H1 (cell line): Measurements from ENCODE around the gene SLAMF6. TPM values are rescaled to one million over a fixed set of nuclear protein-coding genes. Genes with fewer than 3 reads are reported as not detected.

ENCODE experiments used
- BACH1 ChIP-seq: IDR thresholded peaks from 2 replicates; pipeline ENCODE4 v1.6.1; 2012; ENCODE audit warnings: low read length, improper control_type of control experiment
- NRF1 ChIP-seq: IDR thresholded peaks from 2 replicates; pipeline ENCODE4 v1.6.1; 2011; ENCODE audit warnings: mild to moderate bottlenecking, low read depth, low read length, improper control_type of control experiment
- SIN3A ChIP-seq, 2 experiments: IDR thresholded peaks in 1 of 2; conservative IDR thresholded peaks in 1 of 2; 2 replicates each; pipeline ENCODE4 v1.6.1; 2011 to 2012; ENCODE audit warnings: low read length in 2 of 2, improper control_type of control experiment in 1 of 2, low read depth in 1 of 2, mild to moderate bottlenecking in 1 of 2
- ZNF274 ChIP-seq: IDR thresholded peaks from 2 replicates; pipeline ENCODE4 v1.7.0; 2012; ENCODE audit warnings: low read length, borderline replicate concordance; ENCODE audit errors: extremely low read depth
- polyA plus RNA-seq, 7 experiments: library from polyadenylated mRNA; depleted of rRNA in 3 of 7; stranded (reverse) in 5 of 7; unstranded in 2 of 7; fragments of >200 nt in 5 of 7; fragments of 200-250 nt in 2 of 7; gene quantifications; 1 replicate in 5 of 7; 2 replicates in 1 of 7; 4 replicates in 1 of 7; pipeline versions ENCODE4 v1.2.1 to v1.2.3, GENCODE V29; 2011 to 2013; ENCODE audit warnings: missing spikeins in 2 of 7, mixed read lengths in 2 of 7
- total RNA-seq: library from RNA; stranded (reverse); fragmentation: NEBNext Ultra II Directional; extraction: Animal tissue kit (Norgen Biotek cat#: 25700); gene quantifications from 2 replicates; pipeline ENCODE4 v1.2.1, GENCODE V29; 2021

The SLAMF6 gene
- total and polyA plus RNA-seq, 2 of the 8 experiments (the other 6 are each of a cell fraction or from before 2014, with no cell fraction given): not detected

- TF ChIP-seq SIN3A (conservative IDR thresholded peaks at IDR 0.05 in 1 of 2, IDR thresholded peaks at IDR 0.05 in 1 of 2; ENCODE audit: low read depth in 1 of 2, low read length in 2 of 2) (no peak), NRF1 (no peak), ZNF274 (no peak), BACH1 (no peak)
Observed at GRCh38 chr1:160488347-160489058, 34.6 kb downstream of the SLAMF6 start (continued).
